Erythroblast (primary cell): Measurements from ENCODE around the gene EEF1AKMT3.

Experiments used
- GATA1 ChIP-seq: IDR thresholded peaks from 2 replicates; pipeline ENCODE4 v1.6.1; 2011; ENCODE audit warnings: low read depth, mild to moderate bottlenecking, control low read depth, low read length, moderate library complexity
- POLR2A ChIP-seq: IDR thresholded peaks from 2 replicates; pipeline ENCODE4 v1.6.1; 2011; ENCODE audit warnings: mild to moderate bottlenecking, low read length

DNA sequence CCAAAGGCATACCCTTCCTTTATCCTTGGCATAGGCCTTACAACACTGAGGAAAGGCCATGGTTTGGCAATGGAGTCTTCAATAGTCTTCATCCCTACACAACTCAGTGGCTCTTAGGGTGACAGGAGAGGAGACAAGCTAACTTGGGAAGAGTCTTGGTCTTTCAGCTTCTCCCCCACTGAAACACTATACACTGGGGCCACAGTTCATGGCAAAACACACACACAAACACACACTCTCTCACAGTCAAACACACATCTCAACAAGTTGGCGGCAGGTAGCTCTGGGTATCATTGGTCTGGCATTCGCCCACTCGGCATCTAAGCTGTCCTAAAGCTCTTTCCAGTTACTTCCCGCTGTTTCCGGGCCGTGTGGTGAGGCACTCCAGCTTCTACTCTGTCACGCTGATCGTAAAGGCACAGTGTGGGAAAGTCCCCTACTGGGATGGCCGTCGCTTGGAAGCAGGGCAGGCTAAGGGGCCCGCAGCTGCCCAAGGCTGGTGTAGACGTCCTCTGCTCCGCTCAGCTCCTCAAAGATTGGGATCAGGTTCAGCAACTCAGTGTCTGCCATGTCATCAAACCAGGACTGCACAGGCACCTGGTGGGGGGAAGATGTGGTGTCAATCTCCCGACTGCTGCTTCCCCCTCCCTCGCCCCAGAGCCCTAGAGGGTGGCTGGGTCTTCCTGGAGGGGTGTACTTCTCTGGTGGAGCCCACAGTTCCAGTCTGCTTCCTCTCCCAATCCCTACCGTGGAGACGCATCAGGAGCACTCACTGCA, 50.9 kb downstream of the EEF1AKMT3 start:
- TF ChIP-seq POLR2A: no peak
- TF ChIP-seq GATA1: no peak
